Measurements from ENCODE around the gene TMA7.
"Not testable (repeated sequence)": the region's sequence is repeated elsewhere in the genome, so short reads cannot be mapped to it uniquely, and the experiment has no call there.

TMA7 gene

DNA sequence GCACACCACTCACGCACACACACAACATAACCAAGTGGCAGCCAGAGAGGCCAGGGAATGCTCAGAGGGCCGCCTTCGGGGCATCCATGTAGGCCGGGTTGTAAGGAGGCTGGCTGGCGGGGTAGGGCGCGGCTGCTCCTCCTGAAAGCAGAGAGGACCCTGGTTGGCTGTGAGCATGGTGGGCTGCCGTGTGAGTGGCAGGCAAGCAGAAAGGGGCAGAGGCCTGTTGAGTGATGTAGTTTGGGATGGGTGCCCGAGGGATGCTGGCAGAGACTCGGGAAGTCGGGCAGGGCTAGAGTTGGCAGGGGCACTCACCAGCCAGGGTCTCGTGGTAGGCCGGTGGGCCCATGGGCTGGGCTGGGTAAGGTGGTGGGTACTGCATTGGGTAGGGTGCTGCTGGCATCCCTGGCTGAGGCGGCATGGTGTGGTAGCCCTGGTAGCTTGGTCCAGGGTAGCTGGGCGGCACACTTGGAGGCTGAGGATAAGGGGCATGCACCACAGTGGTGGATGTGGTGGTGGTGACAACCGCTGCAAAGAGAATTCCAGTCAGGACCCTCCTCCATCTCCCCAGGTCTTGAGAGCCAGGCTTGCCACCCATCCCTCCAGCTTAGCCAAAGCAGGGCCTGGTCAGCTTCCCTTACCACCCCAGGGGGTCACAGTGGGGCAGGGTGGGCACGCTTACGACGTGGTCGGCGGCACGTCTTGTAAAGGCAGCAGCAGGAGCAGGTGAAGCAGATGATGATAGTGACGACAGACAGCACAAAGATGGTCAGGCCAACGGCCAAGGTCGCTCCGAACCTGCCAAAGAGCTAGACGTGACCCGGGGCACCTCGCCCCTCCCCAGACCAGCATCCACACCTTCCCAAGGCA is 29.2 kb downstream of the TMA7 start:
- DNase-seq, result no peak

DNA sequence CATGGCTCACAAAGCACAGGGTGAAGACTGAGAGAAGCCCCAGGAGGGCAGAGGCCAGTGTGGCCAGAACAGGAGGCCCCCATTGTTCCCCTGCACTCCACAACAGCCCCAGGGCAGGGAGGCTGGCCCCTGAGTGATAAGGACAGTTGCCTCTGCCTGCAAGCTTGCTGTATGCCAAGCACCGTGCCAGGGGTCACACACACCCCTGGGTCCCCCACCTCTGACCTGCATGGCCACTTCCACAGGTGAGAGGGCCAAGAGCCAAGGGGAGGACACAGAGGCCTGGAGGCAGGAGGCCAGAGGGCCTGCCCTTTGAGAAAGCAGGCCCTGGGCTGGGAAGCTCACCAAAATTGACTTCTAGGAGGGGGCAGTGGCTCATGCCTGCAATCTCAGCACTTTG is 30.2 kb downstream of the TMA7 start:
- no peak for DNase-seq

DNA sequence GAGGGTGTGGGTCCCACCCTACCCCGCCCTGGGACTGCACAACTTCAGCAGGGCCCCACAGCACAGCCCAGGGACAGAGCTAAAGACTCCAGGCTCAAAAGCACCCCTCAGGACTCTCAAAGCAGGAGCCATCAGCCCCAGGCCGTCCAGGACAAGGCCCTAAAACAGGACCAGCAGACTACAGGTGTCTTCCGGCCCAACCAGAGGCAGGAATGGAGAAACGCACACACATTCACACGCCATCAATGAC is 32.5 kb downstream of the TMA7 start:
- no peak for DNase-seq

DNA sequence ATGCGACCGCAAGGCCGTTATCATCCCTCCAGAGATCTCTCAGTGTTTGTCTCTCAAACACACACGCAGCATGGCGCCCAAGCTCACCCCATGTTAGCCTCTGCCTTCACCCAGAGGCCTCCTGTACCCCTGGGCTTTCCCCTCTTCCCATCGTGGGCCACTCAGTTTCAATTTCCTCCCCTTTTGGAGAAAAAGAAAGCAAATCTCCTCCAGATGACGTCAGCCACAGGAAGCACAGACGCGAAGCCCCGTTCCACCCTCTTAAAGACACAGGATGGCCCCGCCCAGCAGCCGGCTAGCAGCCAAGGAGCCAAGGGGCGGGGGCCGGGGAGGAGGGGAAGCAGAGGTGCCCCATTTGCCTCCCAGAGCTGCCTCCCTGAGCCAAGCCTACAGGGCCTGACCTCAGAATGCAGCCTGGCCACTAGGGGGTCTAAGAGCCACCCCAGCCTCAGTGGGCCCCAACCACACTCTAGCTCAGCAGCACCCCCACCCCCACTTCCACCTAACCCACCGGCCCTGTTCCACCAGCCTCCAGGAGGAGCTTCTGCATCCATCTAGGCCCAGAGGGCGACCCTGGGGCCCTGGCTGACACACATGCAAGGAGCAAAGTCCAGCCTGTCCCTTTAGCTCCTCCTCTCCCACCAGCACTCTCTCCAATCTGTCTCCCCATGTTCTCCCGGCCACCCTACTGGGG is 33.0 kb downstream of the TMA7 start:
- DNase-seq, result no peak

DNA sequence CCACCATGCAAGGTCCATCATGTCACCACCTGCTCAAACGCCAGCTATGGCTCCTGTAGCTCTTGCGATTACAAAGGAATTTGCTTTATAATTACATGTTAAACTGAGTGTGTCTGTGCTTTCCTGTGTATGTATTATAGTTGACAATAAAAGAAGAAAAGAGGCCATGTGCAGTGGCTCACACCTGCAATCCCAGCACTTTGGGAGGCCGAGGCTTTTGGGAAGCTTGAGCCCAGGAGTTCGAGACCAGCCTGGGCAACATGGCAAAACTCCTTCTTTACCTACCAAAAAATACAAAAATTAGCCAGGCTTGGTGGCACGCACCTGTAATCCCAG is 33.5 kb downstream of the TMA7 start:
- DNase-seq, result no peak

DNA sequence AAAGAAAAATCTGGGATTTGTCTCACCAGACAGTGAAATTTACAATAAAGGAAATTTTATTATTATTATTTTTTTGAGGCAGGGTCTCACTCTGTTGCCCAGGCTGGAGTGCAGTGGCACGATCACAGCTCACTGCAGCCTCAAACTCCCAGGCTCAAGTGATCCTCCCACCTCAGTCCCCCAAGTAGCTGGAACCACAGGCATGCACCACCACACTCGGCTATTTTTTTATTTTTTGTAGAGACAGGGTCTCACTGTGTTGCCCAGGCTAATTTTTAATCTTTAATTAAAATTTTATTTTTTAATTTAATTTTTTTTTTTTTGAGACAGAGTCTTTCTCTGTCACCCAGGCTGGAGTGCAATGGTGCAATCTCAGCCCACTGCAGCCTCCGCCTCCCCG is 34.0 kb downstream of the TMA7 start:
- DNase-seq, result not testable (repeated sequence)

DNA sequence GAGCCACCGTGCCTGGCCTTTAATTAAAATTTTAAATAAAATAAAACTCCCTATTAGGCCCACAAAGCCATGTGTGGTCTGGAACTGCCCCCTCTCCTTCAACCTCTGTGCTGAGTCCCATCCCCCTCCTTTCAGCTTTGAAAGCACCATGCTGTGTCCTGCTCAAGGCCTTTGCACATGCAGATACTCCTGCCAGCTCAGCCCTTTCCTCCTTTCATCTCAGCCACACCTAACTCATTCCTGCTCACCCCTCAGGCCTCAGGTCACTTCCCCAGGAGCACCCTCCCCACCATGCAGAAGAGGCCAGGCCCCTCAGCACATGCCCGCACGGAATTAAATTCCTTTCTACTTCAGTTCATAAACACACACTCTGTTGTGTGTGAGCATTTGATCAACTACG is 34.6 kb downstream of the TMA7 start:
- DNase-seq, result no peak

DNA sequence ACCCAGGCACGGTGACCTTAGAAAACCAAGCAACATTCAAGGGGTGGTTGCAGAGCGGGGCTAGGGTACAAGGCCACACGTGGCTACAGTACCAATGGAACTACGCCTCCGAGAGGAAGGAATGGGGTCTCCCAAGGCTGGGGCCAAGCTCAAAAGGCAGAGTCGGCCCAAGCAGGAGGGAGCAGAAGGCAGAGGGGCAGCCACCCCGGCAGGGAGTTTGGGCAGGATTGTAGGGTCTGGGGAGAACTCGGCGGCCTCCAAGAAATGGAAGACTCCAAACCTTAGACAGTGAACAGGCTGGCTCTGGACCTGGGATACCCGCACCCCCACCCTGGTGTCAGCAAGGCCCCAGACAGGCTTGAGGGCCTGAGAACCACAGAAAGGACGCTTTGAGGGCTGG is 35.1 kb downstream of the TMA7 start:
- no peak for DNase-seq

DNA sequence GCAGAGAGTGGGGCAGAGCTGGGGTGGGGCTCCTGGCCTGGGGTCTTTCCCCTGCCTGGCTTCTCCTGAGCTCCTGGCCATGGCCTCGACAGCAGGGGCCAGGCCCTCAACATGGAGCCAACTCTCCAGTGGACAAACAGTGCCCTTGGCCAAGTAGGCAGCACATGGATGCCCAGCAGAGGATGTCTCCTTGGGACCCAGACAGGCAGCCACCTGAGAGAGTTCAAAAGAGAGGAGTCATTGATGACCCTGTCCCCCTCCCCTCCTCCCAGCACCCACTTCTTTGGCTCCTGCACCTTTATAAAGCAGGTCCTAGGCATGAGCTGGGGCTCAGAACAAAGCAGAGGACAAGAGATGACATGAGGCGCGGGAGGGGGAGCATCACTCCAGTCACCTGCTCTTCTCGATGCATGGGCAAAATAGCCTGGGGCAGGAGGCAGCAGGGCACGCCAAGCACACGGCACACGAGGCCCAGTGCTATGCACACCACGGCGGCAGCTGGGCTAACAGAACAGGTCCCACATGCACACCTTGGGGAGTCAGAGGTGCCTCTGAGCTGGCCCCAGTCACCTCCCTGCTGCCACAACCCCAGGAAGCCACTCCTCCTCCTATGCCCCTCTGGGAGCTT is 36.5 kb downstream of the TMA7 start:
- peak; percentile 80 for DNase-seq

DNA sequence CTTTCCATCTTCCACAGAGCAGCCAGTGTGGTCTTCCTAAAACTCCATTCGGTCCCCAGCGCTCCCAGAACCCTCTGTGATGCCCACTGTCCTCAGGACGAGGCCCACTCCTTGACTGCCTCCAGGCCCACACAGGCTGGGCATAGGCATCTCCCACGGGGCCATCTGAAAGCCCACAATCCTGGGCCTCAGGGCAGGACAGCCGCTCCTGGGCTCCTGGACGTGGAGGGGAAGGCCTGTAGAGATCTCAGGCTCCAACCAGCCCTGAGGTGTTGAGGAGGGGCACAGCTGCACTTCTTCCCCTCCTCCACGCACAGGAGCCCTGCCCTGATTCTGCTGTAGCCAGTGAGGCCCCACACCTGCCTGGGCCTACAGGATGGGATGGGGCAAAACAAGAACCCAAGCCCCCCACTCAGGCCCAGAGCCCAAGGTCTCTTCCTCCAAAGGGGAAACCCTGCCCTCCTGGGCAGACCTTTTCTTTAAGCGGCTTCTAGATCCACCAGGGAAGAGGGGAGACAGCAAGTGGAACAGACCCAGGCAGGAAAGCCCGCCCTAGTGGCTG is 38.0 kb downstream of the TMA7 start:
- no peak for DNase-seq

DNA sequence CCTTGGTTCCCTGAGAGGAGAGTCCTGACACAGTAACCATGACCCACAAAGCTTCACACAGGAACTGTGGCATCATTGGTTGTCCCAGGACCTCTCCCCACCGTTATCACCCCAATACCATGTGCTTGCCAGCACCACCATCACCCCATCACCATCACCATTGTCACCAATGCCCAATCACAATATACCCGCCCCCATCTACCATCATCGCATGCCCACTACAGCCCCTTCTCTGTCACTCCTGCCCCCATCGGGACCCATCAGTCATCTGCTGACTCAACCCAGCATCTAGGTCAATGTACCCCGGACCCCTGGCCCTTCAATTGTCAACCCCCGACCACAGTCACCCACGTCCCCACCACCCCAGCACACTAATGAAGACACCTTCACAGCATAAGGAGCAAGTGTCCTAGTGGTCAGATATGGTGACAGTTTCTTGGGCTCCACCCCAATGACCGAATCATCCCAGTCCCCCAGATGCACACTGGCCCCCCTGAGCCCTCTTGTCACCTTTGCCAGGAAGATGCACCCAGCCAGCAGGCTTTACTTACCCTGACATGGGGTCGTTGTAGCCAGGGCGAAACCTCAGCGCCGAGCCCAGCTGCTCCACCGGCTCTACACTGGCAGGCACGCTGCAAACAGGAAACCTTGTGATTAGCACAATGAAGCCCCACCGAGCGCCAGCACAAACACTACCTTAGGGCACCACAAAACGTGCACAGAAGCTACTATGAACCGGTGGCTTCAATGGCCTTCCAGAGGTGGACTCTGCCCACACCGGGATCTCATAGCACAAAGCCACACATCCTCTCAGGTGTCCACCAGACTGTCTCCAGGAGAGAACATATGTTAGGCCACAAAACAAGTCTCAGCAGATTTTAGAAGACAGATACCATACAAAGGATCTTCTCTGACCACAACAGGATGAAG is 38.8 kb downstream of the TMA7 start:
- no peak for DNase-seq

DNA sequence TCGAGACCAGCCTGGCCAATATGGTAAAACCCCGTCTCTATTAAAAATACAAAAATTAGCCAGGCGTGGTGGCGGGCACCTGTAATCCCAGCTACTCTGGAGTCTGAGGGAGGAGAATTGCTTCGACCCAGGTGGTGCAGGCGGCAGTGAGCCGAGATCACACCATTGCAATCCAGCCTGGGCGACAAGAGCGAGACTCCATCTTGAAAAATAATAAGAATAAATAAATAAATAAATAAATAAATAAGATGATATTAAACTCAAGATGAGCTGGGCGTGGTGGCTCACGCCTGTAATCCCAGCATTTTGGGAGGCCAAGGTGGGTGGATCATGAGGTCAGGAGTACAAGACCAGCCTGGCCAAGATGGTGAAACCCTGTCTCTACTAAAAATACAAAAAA is 40.8 kb downstream of the TMA7 start:
- not testable (repeated sequence) for DNase-seq

DNA sequence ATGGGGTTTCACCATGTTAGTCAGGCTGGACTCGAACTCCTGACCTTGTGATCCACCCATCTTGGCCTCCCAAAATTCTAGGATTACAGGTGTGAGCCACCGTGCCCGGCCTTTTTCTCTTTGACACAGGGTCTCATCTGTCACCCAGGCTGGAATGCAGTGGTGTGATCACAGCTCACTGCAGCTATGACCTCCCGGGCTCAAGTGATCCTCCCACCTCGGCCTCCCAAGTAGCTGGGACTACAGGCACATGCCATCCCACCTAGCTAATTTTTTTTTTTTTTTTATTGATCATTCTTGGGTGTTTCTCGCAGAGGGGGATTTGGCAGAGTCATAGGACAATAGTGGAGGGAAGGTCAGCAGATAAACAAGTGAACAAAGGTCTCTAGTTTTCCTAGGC is 42.8 kb downstream of the TMA7 start:
- DNase-seq, result not testable (repeated sequence)

DNA sequence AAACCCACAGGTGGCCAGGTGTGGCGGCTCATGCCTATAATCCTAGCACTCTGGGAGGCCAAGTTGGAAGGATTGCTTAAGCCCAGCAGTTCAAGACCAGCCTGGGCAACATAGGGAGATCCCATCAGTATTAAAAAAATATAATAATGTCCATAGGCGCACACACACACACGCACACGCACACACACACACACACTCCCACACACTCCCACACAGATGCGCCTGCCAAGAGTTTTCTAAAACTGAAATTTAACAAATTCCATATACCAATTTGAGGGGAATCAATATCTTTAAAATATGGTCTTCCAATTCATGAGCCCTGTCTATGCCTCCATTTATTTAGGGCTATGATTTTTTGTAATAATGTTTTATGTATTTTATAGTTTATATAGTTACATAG is 46.9 kb downstream of the TMA7 start:
- no peak for DNase-seq

DNA sequence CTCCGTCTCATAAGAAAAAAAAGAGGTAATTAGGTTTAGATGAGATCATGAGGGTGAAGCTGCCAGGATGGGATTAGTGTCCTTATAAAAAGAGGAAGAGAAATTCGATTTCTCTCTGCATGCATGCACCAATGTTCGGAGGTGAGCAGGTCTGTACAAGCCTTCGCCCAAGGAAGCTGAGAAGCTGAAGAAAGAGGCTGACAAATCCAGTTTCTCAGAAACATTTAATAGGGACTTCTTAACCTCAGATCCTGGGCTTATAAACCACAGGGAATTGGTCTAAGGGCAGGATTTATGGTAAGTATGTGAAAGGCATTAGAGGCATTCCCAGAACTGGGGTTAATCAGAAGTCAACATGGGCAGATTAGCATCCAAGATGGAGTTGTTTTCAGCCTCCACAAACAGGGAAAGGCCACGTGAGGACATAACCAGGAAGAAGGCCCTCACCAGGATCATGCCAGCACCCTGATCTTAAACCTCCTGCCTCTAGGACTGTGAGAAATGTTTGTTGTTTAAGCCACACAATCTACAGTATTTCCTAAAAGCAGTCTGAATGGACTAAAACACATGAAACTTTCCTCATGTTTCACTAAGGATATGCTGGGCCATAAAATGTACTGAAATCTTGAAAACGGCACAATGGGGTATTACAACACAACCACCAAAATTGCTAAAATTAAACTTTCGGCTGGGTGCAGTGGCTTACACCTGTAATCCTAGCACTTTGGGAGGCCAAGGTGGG is 52.6 kb downstream of the TMA7 start:
- no peak for DNase-seq

DNA sequence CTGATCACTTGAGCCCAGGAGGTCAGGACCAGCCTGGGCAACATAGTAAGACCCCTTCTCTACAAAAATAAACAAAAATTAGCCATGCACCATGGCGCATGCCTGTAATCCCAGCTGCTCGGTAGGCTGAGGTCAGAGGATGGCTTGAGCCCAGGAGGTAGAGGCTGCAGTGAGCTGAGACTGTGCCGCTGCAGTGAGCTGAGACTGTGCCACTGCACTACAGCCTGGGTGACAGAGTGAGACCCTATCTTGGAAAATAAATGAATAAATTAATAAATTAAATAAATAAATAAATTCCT is 53.1 kb downstream of the TMA7 start:
- DNase-seq, result no peak

All from NCI-H345 (cell line).